ENCODE data around the gene PSORS1C2.

GRCh38 chr6:31114970-31115849 lies 23.7 kb downstream of the PSORS1C2 start:
- TF ChIP-seq CTCF (IDR thresholded peaks at IDR 0.05) (peak; percentile 46), JUN (IDR thresholded peaks at IDR 0.05) (no peak; a peak in 1 of 5 replicates)

Data from A549 (cell line).